Thoracic aorta (tissue), 2 donors: ENCODE results near the gene SMDT1. TPM values are rescaled to one million over a fixed set of nuclear protein-coding genes. Genes with fewer than 3 reads are reported as not detected.

Experiments
- ATAC-seq: fragments of 150-250 bp; one replicate; pipeline ENCODE4 v1.8.0; 2017; ENCODE audit warnings: low read depth; ENCODE audit not compliant: insufficient number of reproducible peaks, low FRiP score
- DNase-seq: peaks from one replicate; pipeline ENCODE4 v3.0.0-alpha.2; 2020; ENCODE audit warnings: low spot score
- H3K27ac ChIP-seq, 2 donors: fragments of 200-600 bp; sonication (generic); 1 replicate in 1 of 2; 2 replicates in 1 of 2; pipeline ENCODE4 v1.5.1; 2016; ENCODE audit warnings: mild to moderate bottlenecking in 2 of 2, moderate library complexity in 2 of 2
- H3K27me3 ChIP-seq: fragments of 200-600 bp; sonication (generic); replicated peaks from 2 replicates; pipeline ENCODE4 v1.6.0; 2016; ENCODE audit warnings: mild to moderate bottlenecking; ENCODE audit not compliant: insufficient read depth
- H3K36me3 ChIP-seq: fragments of 200-600 bp; sonication (generic); one replicate; pipeline ENCODE4 v1.5.1; 2016
- H3K4me1 ChIP-seq, 2 donors: fragments of 200-600 bp; sonication (generic); 1 replicate in 1 of 2; 2 replicates in 1 of 2; pipeline versions ENCODE4 v1.5.1 to v1.6.0; 2016; ENCODE audit warnings: low read depth in 2 of 2, mild to moderate bottlenecking in 1 of 2; ENCODE audit not compliant: control insufficient read depth in 1 of 2
- H3K4me3 ChIP-seq: fragments of 200-600 bp; sonication (generic); 2 replicates; pipeline ENCODE4 v1.5.1; 2016; ENCODE audit warnings: mild to moderate bottlenecking
- H3K9me3 ChIP-seq: fragments of 200-600 bp; sonication (generic); 2 replicates; pipeline ENCODE4 v1.5.1; 2016
- CTCF ChIP-seq: fragments of 200-600 bp; sonication (generic); IDR thresholded peaks from one replicate; pipeline ENCODE4 v1.5.1; 2019; ENCODE audit warnings: antibody characterized with exemption
- total RNA-seq, 2 donors: library from RNA; depleted of rRNA; stranded (reverse); fragments of >200 nt; gene quantifications; one replicate each; pipeline versions ENCODE4 v1.1.0 to v1.2.3, GENCODE V29; 2016

The SMDT1 gene
- total RNA-seq, 2 donors from 2014 or later = 6.1 to 17.1 TPM

- Histone ChIP-seq H3K27me3 (no peaks in the 10 kb centered on the region), H3K4me1 (no peaks in the 10 kb centered on the region), H3K36me3 (peaks cover 40% of the 10 kb centered on the region), H3K9me3 (no peaks in the 10 kb centered on the region), H3K4me3 (no peak overlapping the region), H3K27ac (no peak overlapping the region)
- DNase-seq = no peak
- ATAC-seq = no peak
- TF ChIP-seq CTCF = no peak
These were observed 16.9 kb upstream of the SMDT1 start for GRCh38 chr22:42062506-42063170.

GRCh38 chr22:42064629-42065028 lies 14.9 kb upstream of the SMDT1 start:
- Histone ChIP-seq H3K27me3 (no peaks in the 10 kb centered on the region), H3K36me3 (peaks cover 40% of the 10 kb centered on the region), H3K4me1 (peaks cover 0 to 6% of the 10 kb centered on the region in 2 donors), H3K27ac (no peak overlapping the region), H3K9me3 (no peaks in the 10 kb centered on the region), H3K4me3 (no peak overlapping the region)
- ATAC-seq (no peak), DNase-seq (no peak)
- no peak for TF ChIP-seq CTCF

- Histone ChIP-seq H3K9me3 (no peaks in the 10 kb centered on the region), H3K27ac (no peak overlapping the region), H3K27me3 (no peaks in the 10 kb centered on the region), H3K36me3 (peaks cover 36% of the 10 kb centered on the region), H3K4me1 (peaks cover 0 to 12% of the 10 kb centered on the region in 2 donors), H3K4me3 (no peak overlapping the region)
- ATAC-seq = no peak
- no peak for DNase-seq
- no peak for TF ChIP-seq CTCF
These were observed 13.9 kb upstream of the SMDT1 start for GRCh38 chr22:42065438-42066125.

- H3K27ac ChIP-seq = no peak overlapping the region
- peaks cover 29% of the 10 kb centered on the region for H3K36me3 ChIP-seq
- H3K9me3 ChIP-seq = no peaks in the 10 kb centered on the region
- ATAC-seq (no peak), DNase-seq (no peak)
- no peaks in the 10 kb centered on the region for H3K27me3 ChIP-seq
- no peak overlapping the region for H3K4me3 ChIP-seq
- peaks cover 0 to 16% of the 10 kb centered on the region in 2 donors for H3K4me1 ChIP-seq
- no peak for TF ChIP-seq CTCF
These were observed 13.3 kb upstream of the SMDT1 start for GRCh38 chr22:42066126-42066761.

GRCh38 chr22:42066937-42067336 lies 12.6 kb upstream of the SMDT1 start:
- no peaks in the 10 kb centered on the region for H3K27me3 ChIP-seq
- no peaks in the 10 kb centered on the region for H3K9me3 ChIP-seq
- no peak overlapping the region for H3K4me3 ChIP-seq
- DNase-seq (no peak), ATAC-seq (no peak)
- no peak overlapping the region for H3K27ac ChIP-seq
- H3K36me3 ChIP-seq = peaks cover 26% of the 10 kb centered on the region
- peaks cover 0 to 23% of the 10 kb centered on the region in 2 donors for H3K4me1 ChIP-seq
- TF ChIP-seq CTCF = no peak
